ENCODE results near the gene ZFP36L1.

The ZFP36L1 gene

GRCh38 chr14:68815298-68816182 is 22.7 kb upstream of the ZFP36L1 start:
- DNase-seq, result no peak

- DNase-seq, result peak in 1 of 2 experiments; percentile 21
These were observed 21.9 kb upstream of the ZFP36L1 start for GRCh38 chr14:68814539-68815297.

- no peak for DNase-seq
These were observed 21.3 kb upstream of the ZFP36L1 start for GRCh38 chr14:68814238-68814538.

- DNase-seq, result no peak
These were observed 20.5 kb upstream of the ZFP36L1 start for GRCh38 chr14:68813318-68813838.

GRCh38 chr14:68811171-68811570 is 18.3 kb upstream of the ZFP36L1 start:
- no peak for DNase-seq

GRCh38 chr14:68810173-68811153 is 17.6 kb upstream of the ZFP36L1 start:
- DNase-seq, result no peak

- no peak for DNase-seq
These were observed 16.7 kb upstream of the ZFP36L1 start for GRCh38 chr14:68809524-68809923.

- no peak for DNase-seq
These were observed 16.0 kb upstream of the ZFP36L1 start for GRCh38 chr14:68808696-68809480.

GRCh38 chr14:68807987-68808386 is 15.1 kb upstream of the ZFP36L1 start:
- no peak for DNase-seq

- DNase-seq, result no peak
These were observed 14.3 kb upstream of the ZFP36L1 start for GRCh38 chr14:68807148-68807600.

- no peak for DNase-seq
These were observed 13.8 kb upstream of the ZFP36L1 start for GRCh38 chr14:68806526-68807147.

- no peak for DNase-seq
These were observed 12.5 kb upstream of the ZFP36L1 start for GRCh38 chr14:68805414-68805813.

GRCh38 chr14:68801631-68802030 is 8.8 kb upstream of the ZFP36L1 start:
- no peak for DNase-seq

GRCh38 chr14:68800953-68801352 is 8.1 kb upstream of the ZFP36L1 start:
- DNase-seq, result no peak

- no peak for DNase-seq
These were observed 7.5 kb upstream of the ZFP36L1 start for GRCh38 chr14:68800390-68800789.

GRCh38 chr14:68798621-68799020 is 5.8 kb upstream of the ZFP36L1 start:
- no peak for DNase-seq

GRCh38 chr14:68797121-68797670 is 4.3 kb upstream of the ZFP36L1 start:
- no peak for DNase-seq

- no peak for DNase-seq
These were observed 3.7 kb upstream of the ZFP36L1 start for GRCh38 chr14:68796418-68797101.

GRCh38 chr14:68795597-68796417 is 2.9 kb upstream of the ZFP36L1 start:
- DNase-seq, result peak; percentile 35 to 38
